Adipocyte (in vitro differentiated cells): ENCODE measurements around the gene SLC25A29.

Experiments used
- DNase-seq: peaks from one replicate; pipeline ENCODE4 v3.0.0-alpha.2; 2015; ENCODE audit warnings: low read depth
- H3K27me3 ChIP-seq: replicated peaks from 2 replicates; pipeline ENCODE4 v1.7.0; 2013; ENCODE audit warnings: mild to moderate bottlenecking, low read length, moderate library complexity; ENCODE audit not compliant: control insufficient read depth, insufficient read depth
- H3K36me3 ChIP-seq: 2 replicates; pipeline ENCODE4 v1.7.0; 2013; ENCODE audit warnings: low read length, mild to moderate bottlenecking, moderate library complexity; ENCODE audit not compliant: control insufficient read depth, insufficient read depth, severe bottlenecking
- H3K4me1 ChIP-seq: 2 replicates; pipeline ENCODE4 v1.7.0; 2013; ENCODE audit warnings: mild to moderate bottlenecking, low read length, moderate library complexity; ENCODE audit not compliant: control insufficient read depth, insufficient read depth
- H3K4me3 ChIP-seq: 2 replicates; pipeline ENCODE4 v1.7.0; 2013; ENCODE audit warnings: mild to moderate bottlenecking, low read length, moderate library complexity
- H3K9ac ChIP-seq: 2 replicates; pipeline ENCODE4 v1.7.0; 2013; ENCODE audit warnings: mild to moderate bottlenecking, low read length, moderate library complexity
- H3K9me3 ChIP-seq: 2 replicates; pipeline ENCODE4 v1.7.0; 2013; ENCODE audit warnings: mild to moderate bottlenecking, low read length, moderate library complexity; ENCODE audit not compliant: control insufficient read depth

The SLC25A29 gene

DNA sequence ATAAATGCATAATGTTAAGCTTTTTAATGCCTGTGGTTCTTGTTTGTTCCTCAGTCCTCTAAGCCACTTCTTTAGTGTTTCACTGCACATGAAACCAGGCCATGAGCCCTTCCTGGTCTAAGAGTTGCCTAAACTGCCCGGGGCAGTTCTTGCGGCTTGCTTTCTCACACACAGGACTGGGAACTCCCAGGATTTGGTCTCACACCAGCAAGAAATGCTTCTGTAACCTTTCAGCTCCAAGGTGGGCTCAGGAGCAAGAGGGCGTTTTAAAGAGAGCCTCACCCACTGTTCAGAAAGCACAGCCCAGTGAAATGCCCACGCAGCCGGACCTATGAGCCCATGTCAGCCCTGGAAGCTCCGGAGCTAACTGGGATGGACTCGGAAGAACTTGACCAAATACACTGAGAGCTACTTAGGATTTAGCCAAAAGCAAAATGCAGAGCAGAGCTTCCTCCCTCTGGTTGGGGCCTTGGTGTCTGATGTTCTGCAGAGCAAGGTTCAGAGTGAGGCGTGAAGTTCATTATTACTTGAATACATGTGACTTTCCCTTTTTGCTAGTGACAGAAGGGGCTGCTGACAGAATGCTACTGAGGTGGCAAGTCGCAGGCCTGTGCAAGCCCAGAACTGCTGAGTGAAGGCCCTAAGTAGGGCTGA, 23.4 kb downstream of the SLC25A29 start:
- Histone ChIP-seq H3K4me1 (peaks cover 52% of the 10 kb centered on the region), H3K36me3 (peaks cover 10% of the 10 kb centered on the region), H3K9me3 (no peaks in the 10 kb centered on the region), H3K4me3 (no peak overlapping the region), H3K27me3 (no peaks in the 10 kb centered on the region), H3K9ac (no peak overlapping the region)
- DNase-seq: no peak

DNA sequence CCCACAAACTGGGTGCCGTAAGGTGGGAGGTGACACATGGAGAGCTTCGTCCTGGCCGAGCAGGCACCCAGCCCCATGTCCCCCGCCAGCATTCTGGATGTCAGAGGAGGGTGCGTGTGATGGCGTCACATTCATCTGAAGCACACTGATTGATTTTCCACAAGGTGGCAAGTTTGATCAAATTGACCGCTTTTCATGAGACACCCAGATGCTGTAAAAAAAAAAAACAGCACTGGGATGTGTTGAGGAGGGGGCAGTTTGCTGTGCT, 24.2 kb downstream of the SLC25A29 start:
- Histone ChIP-seq H3K4me3 (no peak overlapping the region), H3K9ac (no peak overlapping the region), H3K9me3 (no peaks in the 10 kb centered on the region), H3K36me3 (peaks cover 19% of the 10 kb centered on the region), H3K4me1 (peaks cover 52% of the 10 kb centered on the region), H3K27me3 (no peaks in the 10 kb centered on the region)
- no peak for DNase-seq

DNA sequence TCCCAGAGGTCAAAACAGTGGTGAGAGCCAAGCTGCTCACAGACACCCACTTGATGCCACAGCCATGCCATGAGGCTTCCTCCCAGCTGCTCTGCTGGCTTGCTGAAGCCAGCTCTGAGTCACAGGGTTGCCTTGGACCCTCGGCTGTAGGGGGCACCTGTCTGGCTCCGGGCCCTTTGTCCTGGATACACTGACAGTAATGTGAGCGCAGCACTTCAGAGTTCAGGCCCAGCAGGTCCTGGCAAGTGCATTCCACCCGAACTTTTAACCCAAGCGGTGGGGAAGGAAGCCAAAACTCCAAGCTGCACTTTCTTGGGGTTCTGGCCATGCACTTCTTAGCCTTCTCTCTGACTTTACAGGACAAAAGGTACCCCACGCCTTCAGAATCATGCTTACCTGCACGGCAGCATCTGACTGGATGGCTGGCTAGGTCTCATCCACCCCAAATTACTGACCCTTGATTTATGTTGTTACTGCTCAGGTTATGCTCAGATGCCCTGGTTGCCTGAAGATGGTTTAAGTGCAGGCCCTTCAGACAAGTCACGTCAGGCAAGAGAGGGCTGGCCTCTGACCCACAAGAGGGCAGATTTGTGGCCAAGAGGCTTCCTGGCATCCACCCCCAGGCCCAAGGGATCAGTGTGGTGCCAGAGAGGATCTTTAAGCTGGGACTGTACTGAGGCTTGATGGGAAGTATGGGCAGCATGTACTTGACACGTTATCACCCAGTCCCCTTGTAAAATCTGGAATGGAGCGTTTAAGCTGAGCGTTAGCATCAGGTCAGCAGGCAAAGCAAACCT, 24.8 kb downstream of the SLC25A29 start:
- no peak overlapping the region for H3K4me3 ChIP-seq
- peak overlapping the region; percentile 4 for H3K9ac ChIP-seq
- no peaks in the 10 kb centered on the region for H3K9me3 ChIP-seq
- peaks cover 52% of the 10 kb centered on the region for H3K4me1 ChIP-seq
- H3K36me3 ChIP-seq: peaks cover 24% of the 10 kb centered on the region
- H3K27me3 ChIP-seq: no peaks in the 10 kb centered on the region
- DNase-seq: no peak

DNA sequence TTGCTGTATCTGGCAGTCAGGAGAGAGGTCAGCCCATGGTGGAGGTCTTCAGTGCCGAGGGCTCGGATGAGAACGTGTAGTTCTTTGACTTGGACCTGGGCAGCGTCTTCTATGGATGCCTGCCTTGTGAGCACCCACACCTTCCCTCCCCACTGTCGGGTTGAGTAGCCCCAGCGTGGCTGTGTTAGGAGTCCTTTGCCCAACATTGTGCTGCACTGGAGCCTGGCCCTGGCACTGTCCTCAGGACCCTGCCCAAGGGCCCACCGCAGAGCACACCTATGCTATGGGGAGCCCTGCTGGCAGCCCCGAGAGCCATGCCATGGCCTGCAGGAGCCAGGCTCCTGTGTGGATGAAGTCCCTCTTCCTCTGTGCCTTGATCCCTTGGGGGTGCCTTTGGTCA, 26.7 kb downstream of the SLC25A29 start:
- H3K36me3 ChIP-seq: peaks cover 38% of the 10 kb centered on the region

DNA sequence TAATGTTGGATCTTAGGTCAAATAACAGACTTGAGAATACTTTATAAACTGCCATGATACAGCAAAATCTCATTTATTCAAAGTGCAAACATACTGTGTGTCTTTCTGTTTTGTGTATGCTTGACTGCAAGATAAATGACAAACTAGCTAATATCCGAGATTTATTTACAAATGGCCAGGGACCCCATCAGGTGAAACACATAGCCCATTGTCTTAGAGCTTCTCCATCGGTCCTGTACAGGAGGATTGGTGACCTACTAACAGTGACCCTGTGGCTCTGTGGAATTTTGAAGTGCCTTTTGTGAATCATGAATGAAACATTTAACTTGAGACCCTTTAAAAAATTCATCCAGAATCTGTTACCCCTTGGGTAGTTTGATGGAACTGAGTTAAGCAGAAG, 27.1 kb downstream of the SLC25A29 start:
- no peak overlapping the region for H3K4me3 ChIP-seq
- no peaks in the 10 kb centered on the region for H3K27me3 ChIP-seq
- H3K36me3 ChIP-seq: peaks cover 42% of the 10 kb centered on the region
- no peak for DNase-seq
- H3K9ac ChIP-seq: no peak overlapping the region
- peaks cover 43% of the 10 kb centered on the region for H3K4me1 ChIP-seq
- H3K9me3 ChIP-seq: no peaks in the 10 kb centered on the region

More for the DNA sequence above, 26.7 kb downstream of the SLC25A29 start:
- Histone ChIP-seq H3K4me1 (peaks cover 47% of the 10 kb centered on the region), H3K9me3 (no peaks in the 10 kb centered on the region), H3K4me3 (no peak overlapping the region), H3K9ac (no peak overlapping the region), H3K27me3 (no peaks in the 10 kb centered on the region)
- DNase-seq: no peak

DNA sequence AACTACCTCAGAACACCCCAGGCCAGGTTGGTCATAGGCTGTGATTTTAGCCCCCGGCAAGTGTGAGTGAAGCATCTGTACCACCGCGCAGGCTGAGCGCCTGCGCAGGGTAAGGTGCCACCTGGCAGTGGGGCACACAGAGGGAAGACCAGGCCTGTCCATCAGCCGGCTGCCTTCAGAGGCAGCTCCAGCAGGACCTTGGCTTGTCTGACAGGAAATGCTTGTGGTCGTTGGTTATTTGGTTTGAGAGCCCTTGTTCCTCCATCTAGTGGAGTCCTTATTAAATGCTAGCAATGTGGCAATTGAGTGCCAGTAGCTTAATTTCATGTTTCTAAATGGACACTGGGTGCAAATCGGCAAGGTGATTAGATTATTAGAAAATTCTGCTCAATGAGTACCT, 27.5 kb downstream of the SLC25A29 start:
- DNase-seq: peak; percentile 69
- no peaks in the 10 kb centered on the region for H3K9me3 ChIP-seq

DNA sequence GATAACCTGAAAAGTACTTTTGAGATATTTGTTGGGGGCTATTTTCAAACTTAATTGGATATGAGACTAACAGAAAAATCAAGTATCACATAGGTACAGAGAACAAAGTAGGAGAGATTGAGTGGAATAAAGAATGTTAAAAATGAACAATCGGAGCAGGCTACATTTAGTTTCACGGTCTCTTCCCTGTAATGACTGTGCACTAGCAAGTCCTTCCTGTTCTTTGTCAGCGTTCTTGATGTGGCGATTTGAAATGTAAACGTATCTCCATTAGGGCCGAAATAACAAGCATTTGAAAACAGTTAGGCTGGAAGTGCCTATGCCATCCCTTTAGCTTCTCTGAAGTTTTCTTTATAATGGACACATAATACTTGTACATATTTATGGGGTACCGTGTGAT, 31.0 kb downstream of the SLC25A29 start:
- no peaks in the 10 kb centered on the region for H3K27me3 ChIP-seq
- H3K4me1 ChIP-seq: peaks cover 15% of the 10 kb centered on the region
- no peak for DNase-seq
- H3K4me3 ChIP-seq: no peak overlapping the region
- no peak overlapping the region for H3K9ac ChIP-seq
- peaks cover 43% of the 10 kb centered on the region for H3K36me3 ChIP-seq
- H3K9me3 ChIP-seq: no peaks in the 10 kb centered on the region

More for the DNA sequence above, 27.5 kb downstream of the SLC25A29 start:
- H3K9ac ChIP-seq: no peak overlapping the region
- H3K4me3 ChIP-seq: no peak overlapping the region
- no peaks in the 10 kb centered on the region for H3K27me3 ChIP-seq
- peaks cover 43% of the 10 kb centered on the region for H3K4me1 ChIP-seq
- peaks cover 43% of the 10 kb centered on the region for H3K36me3 ChIP-seq

DNA sequence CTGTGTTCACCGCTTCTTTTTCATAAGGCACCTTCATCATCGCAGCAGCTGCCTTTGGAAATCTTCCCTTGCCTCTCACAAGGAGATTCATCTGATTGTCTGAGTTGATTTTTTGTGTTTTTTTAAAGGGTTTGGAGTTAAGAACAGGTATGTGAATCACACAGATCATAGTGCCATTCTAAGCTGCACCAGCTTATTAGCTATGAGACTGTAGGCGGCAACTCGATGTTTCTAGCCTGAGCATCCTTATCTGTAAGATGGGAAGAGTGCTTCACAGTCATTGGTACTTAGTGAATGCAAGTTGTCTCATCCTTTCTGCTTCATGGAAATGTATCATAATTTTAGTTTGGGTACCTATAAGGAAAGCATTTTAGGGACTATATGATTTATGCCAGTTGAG, 32.0 kb downstream of the SLC25A29 start:
- H3K9ac ChIP-seq: no peak overlapping the region
- peaks cover 10% of the 10 kb centered on the region for H3K4me1 ChIP-seq
- H3K9me3 ChIP-seq: no peaks in the 10 kb centered on the region
- no peak overlapping the region for H3K4me3 ChIP-seq
- H3K27me3 ChIP-seq: no peaks in the 10 kb centered on the region
- peaks cover 43% of the 10 kb centered on the region for H3K36me3 ChIP-seq
- DNase-seq: no peak

DNA sequence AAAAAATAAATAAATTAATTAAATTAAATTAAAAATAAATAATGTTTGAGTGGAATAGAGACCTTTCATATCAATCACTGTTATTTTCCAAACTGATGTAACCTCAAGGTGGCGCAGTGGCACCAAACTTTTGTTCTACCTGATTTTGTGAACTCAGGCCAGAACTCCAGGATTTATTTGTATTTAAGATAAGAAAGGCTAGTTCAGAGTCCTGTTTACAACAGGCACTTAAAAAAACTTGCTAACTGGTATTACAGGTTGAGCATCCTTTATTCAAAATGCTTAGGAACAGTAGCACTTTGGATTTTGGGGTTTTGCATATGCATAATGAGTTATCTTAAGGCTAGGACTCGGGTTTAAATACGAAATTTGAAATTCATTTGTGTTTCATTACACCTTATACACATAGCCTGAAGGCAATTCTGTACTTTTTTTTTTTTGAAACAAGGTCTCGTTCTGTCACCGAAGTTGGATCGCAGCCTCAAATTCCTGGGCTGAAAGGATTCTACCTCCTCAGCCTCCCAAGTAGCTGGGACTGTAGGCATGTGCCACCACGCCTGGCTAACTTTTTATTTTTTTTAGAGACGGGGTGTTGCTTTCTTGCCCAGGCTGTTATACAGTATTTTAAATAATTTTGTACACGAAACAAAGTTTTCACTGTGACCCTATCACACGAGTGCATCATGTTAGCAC, 34.9 kb downstream of the SLC25A29 start:
- Histone ChIP-seq H3K36me3 (peaks cover 18% of the 10 kb centered on the region), H3K4me3 (no peak overlapping the region), H3K27me3 (no peaks in the 10 kb centered on the region), H3K9me3 (no peaks in the 10 kb centered on the region), H3K4me1 (peaks cover 14% of the 10 kb centered on the region), H3K9ac (no peak overlapping the region)
- DNase-seq: peak; percentile 50

DNA sequence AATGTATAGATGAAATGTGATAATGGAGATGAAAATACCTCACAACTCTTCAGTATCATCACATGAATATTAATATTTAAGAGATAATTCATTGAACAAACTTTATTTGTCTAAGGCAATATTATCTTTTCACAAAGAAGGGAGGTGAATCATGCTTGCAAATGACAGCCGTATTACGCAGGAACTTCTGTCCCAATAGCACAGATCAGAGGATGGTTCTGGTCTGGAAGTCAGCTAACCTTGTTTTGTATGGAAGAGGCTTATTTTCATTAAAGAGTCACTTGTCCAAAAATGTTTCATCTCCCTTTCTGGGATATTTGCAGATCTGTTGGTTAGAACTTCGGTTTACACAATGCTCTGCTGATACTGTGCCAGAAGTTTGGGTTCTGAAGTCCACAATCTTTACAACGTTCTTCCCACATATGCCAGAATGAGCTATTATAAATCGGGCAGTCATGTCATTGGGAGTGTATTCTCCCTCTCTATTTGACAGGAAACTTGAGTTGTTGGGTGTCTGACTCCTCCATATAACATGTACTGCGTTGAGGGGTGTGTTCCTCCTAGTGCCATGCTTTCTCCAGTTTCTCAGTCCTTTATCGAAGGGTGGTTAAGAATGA, 37.5 kb downstream of the SLC25A29 start:
- peaks cover 14% of the 10 kb centered on the region for H3K4me1 ChIP-seq
- no peaks in the 10 kb centered on the region for H3K9me3 ChIP-seq
- DNase-seq: no peak
- peaks cover under 1% of the 10 kb centered on the region for H3K36me3 ChIP-seq
- H3K4me3 ChIP-seq: no peak overlapping the region
- H3K9ac ChIP-seq: no peak overlapping the region
- H3K27me3 ChIP-seq: no peaks in the 10 kb centered on the region

DNA sequence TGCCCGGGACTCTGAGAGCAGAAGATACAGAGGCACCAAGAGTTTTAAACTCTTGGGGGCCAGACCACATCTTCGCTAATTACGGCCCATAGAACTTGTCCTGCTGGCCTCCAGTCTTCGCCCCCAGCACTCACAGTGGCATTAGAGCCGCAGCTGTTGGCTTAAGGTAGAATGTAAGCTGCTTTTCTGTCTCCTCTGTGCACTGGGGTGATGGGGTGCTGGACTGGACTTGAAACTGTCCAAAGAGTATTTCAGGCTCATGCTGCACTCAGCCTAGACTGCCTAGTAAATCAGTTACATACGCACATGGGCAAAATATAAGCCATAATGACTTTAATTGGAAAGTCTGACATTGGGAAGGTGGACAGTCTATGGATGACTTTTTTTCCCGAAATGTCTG, 38.3 kb downstream of the SLC25A29 start:
- DNase-seq: no peak
- Histone ChIP-seq H3K4me3 (no peak overlapping the region), H3K4me1 (peaks cover 21% of the 10 kb centered on the region), H3K9ac (no peak overlapping the region), H3K9me3 (no peaks in the 10 kb centered on the region), H3K27me3 (no peaks in the 10 kb centered on the region), H3K36me3 (peaks cover 8% of the 10 kb centered on the region)
